ENCODE results near the gene IKZF5. TPM values are rescaled to one million over a fixed set of nuclear protein-coding genes. Genes with fewer than 3 reads are reported as not detected.

The IKZF5 gene
- total and polyA plus RNA-seq, 8 donors = 3.5 to 18.5 (median 9.0) TPM

DNA sequence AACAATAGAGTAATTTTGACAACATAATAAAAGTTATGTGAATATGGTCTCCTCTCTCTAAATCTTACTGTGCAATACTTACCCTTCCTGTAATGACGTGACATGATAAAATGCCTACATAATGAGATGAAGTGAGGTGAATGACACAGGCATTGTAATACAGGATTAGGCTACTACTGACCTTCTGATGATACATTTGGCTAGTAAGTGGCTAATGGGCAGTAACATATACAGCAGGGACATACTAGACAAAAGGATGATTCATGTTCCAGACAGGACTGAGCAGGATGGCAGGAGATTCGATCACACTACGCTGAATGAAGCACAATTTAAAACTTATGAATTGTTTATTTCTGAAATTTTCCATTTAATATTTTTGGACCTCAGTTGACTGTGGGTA is 59.3 kb downstream of the IKZF5 start:
- H3K27ac ChIP-seq = no peak overlapping the region
- H3K36me3 ChIP-seq = peaks cover 14 to 50% (median 42%) of the 10 kb centered on the region in 4 donors
- WGBS, 5 donors = 93 to 98% (median 96%) methylated on average over 3 of the region's 3 CpGs
- H3K9me3 ChIP-seq = no peaks in the 10 kb centered on the region
- DNase-seq = no peak
- TF ChIP-seq, protein P1, sequence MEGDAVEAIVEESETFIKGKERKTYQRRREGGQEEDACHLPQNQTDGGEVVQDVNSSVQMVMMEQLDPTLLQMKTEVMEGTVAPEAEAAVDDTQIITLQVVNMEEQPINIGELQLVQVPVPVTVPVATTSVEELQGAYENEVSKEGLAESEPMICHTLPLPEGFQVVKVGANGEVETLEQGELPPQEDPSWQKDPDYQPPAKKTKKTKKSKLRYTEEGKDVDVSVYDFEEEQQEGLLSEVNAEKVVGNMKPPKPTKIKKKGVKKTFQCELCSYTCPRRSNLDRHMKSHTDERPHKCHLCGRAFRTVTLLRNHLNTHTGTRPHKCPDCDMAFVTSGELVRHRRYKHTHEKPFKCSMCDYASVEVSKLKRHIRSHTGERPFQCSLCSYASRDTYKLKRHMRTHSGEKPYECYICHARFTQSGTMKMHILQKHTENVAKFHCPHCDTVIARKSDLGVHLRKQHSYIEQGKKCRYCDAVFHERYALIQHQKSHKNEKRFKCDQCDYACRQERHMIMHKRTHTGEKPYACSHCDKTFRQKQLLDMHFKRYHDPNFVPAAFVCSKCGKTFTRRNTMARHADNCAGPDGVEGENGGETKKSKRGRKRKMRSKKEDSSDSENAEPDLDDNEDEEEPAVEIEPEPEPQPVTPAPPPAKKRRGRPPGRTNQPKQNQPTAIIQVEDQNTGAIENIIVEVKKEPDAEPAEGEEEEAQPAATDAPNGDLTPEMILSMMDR (IDR thresholded peaks at IDR 0.05) = no peak
- TF ChIP-seq POLR2AphosphoS5 (IDR thresholded peaks at IDR 0.05) (no peak), POLR2A (IDR thresholded peaks at IDR 0.05) (no peak), EP300 (IDR thresholded peaks at IDR 0.05) (no peak)
- H3K27me3 ChIP-seq = no peaks in the 10 kb centered on the region
- peaks cover 8 to 27% (median 18%) of the 10 kb centered on the region in 4 donors for H3K4me1 ChIP-seq
- no peak overlapping the region for H3K4me3 ChIP-seq
- intact Hi-C loops (cut with DNase I; ENCODE audit: low total_unique reads) = no loop called here

Other genes starting within 250 kb of the IKZF5 start
- gene CUZD1, start 162.9 kb downstream of the IKZF5 start, total RNA-seq = under 1 TPM in 3 of 5 donors, not detected in 2; 0.55 to 0.58 (median 0.58) TPM
- gene CUZD1, start 162.9 kb downstream of the IKZF5 start, polyA plus RNA-seq = 10 to 100 TPM in 1 of 3 donors, 1 to 10 TPM in 1, under 1 TPM in 1; 0.44 to 14.1 (median 1.1) TPM
- 1 to 10 TPM in 3 of 5 donors, not detected in 2; 2.0 to 4.5 (median 2.0) TPM for gene FAM24B, start 129.2 kb downstream of the IKZF5 start, total RNA-seq
- 1 to 10 TPM; 3.1 to 4.3 (median 3.7) TPM for gene FAM24B, start 129.2 kb downstream of the IKZF5 start, polyA plus RNA-seq
- gene FAM24A, start 98.2 kb downstream of the IKZF5 start, total RNA-seq = not detected
- gene FAM24A, start 98.2 kb downstream of the IKZF5 start, polyA plus RNA-seq = not detected
- gene C10orf88, start 54.6 kb downstream of the IKZF5 start, total RNA-seq = 10 to 100 TPM in 1 of 5 donors, 1 to 10 TPM in 4; 1.7 to 17.1 (median 5.9) TPM
- gene C10orf88, start 54.6 kb downstream of the IKZF5 start, polyA plus RNA-seq = 1 to 10 TPM; 3.1 to 4.0 (median 3.2) TPM
- gene PSTK, start 28.4 kb downstream of the IKZF5 start, total RNA-seq = 10 to 100 TPM in 1 of 5 donors, 1 to 10 TPM in 2, not detected in 2; 1.2 to 11.6 (median 5.0) TPM
- gene PSTK, start 28.4 kb downstream of the IKZF5 start, polyA plus RNA-seq = 1 to 10 TPM; 3.5 to 4.4 (median 3.8) TPM
- 10 to 100 TPM in 4 of 5 donors, 1 to 10 TPM in 1; 3.8 to 19.1 (median 12.9) TPM for gene ACADSB, start 211 bp upstream of the IKZF5 start, total RNA-seq
- 10 to 100 TPM in 1 of 3 donors, 1 to 10 TPM in 2; 8.2 to 10.7 (median 8.8) TPM for gene ACADSB, start 211 bp upstream of the IKZF5 start, polyA plus RNA-seq
- gene HMX3, start 127.2 kb upstream of the IKZF5 start, total RNA-seq = under 1 TPM in 1 of 5 donors, not detected in 4; 0.37 TPM
- gene HMX3, start 127.2 kb upstream of the IKZF5 start, polyA plus RNA-seq = not detected
- not detected for gene HMX2, start 139.3 kb upstream of the IKZF5 start, total RNA-seq
- gene HMX2, start 139.3 kb upstream of the IKZF5 start, polyA plus RNA-seq = not detected
- gene BUB3, start 145.6 kb upstream of the IKZF5 start, total RNA-seq = 100 to 1,000 TPM in 3 of 5 donors, 10 to 100 TPM in 2; 51.3 to 160 (median 117) TPM
- gene BUB3, start 145.6 kb upstream of the IKZF5 start, polyA plus RNA-seq = 10 to 100 TPM; 33.4 to 45.4 (median 36.4) TPM